Suppressor macrophage (primary cell): ENCODE data around the gene RFC5.
A peak's percentile ranks its signal among the peaks of the same experiment; 100 is the strongest.
"Not testable (repeated sequence)": the region's sequence is repeated elsewhere in the genome, so short reads cannot be mapped to it uniquely, and the experiment has no call there.

Source experiments
- DNase-seq, 4 experiments: peaks; one replicate each; pipeline ENCODE4 v3.0.0-alpha.2; 2020 to 2022

RFC5 gene

GRCh38 chr12:118053071-118053985 is 36.8 kb downstream of the RFC5 start:
- no peak for DNase-seq

GRCh38 chr12:118055144-118055557 is 38.6 kb downstream of the RFC5 start:
- DNase-seq, result peak; percentile 63 to 73 (median 65)

GRCh38 chr12:118055865-118056773 is 39.6 kb downstream of the RFC5 start:
- no peak for DNase-seq

- no peak for DNase-seq
These were observed 41.7 kb downstream of the RFC5 start for GRCh38 chr12:118058227-118058626.

GRCh38 chr12:118058881-118059280 is 42.4 kb downstream of the RFC5 start:
- no peak for DNase-seq

- peak in 3 of 4 experiments; percentile 21 to 43 (median 43) for DNase-seq
These were observed 43.1 kb downstream of the RFC5 start for GRCh38 chr12:118059341-118060191.

- DNase-seq, result peak; percentile 26 to 67 (median 50)
These were observed 44.0 kb downstream of the RFC5 start for GRCh38 chr12:118060301-118061010.

GRCh38 chr12:118061011-118061872 is 44.7 kb downstream of the RFC5 start, which contains the start of gene WSB2:
Gene WSB2, minus strand, starts transcription at chr12:118061179. Its CDS starts 131 bp downstream, at chr12:118061048.
- DNase-seq, result peak; percentile 71 to 93 (median 85)

- peak; percentile 57 to 76 (median 70) for DNase-seq
These were observed 45.7 kb downstream of the RFC5 start for GRCh38 chr12:118061873-118062843.

GRCh38 chr12:118063576-118064391 is 47.3 kb downstream of the RFC5 start:
- peak in 3 of 4 experiments; percentile 7 to 59 (median 18) for DNase-seq

- peak; percentile 14 to 55 (median 46) for DNase-seq
These were observed 48.1 kb downstream of the RFC5 start for GRCh38 chr12:118064608-118065007.

- DNase-seq, result peak; percentile 8 to 43 (median 30)
These were observed 48.9 kb downstream of the RFC5 start for GRCh38 chr12:118065380-118065779.

GRCh38 chr12:118068445-118068844 is 51.9 kb downstream of the RFC5 start:
- no peak for DNase-seq

- DNase-seq, result no peak
These were observed 54.1 kb downstream of the RFC5 start for GRCh38 chr12:118070650-118071049.

- no peak for DNase-seq
These were observed 57.3 kb downstream of the RFC5 start for GRCh38 chr12:118073768-118074167.

GRCh38 chr12:118081521-118081920 is 65.0 kb downstream of the RFC5 start:
- not testable (repeated sequence) for DNase-seq
